ENCODE measurements around the gene RIF1.

GRCh38 chr2:151484100-151484499 lies 74.4 kb downstream of the RIF1 start:
- no peak for TF ChIP-seq CTCF (IDR thresholded peaks at IDR 0.05; ENCODE audit: low read depth, low read length, poor library complexity, severe bottlenecking)
- no peak for TF ChIP-seq EZH2phosphoT487 (IDR thresholded peaks at IDR 0.05; ENCODE audit: borderline replicate concordance, low read length)
